Endothelial cell of umbilical vein (primary cell): Measurements from ENCODE around the gene CFAP77.

ENCODE experiments used
- CTCF ChIP-seq, 2 donors: IDR thresholded peaks; 1 replicate in 1 of 2; 2 replicates in 1 of 2; pipeline ENCODE4 v1.5.1; 2011; ENCODE audit warnings: low read length in 2 of 2, mild to moderate bottlenecking in 2 of 2, moderate library complexity in 2 of 2, control low read depth in 1 of 2, inconsistent platforms in 1 of 2, low read depth in 1 of 2; ENCODE audit not compliant: insufficient read depth in 1 of 2; ENCODE audit errors: extremely low read depth in 1 of 2
- EZH2 ChIP-seq: IDR thresholded peaks from 2 replicates; pipeline ENCODE4 v1.6.1; 2012; ENCODE audit warnings: borderline replicate concordance, low read depth, mild to moderate bottlenecking, moderate library complexity, low read length, inconsistent platforms; ENCODE audit not compliant: severe bottlenecking
- FOS ChIP-seq: IDR thresholded peaks from 2 replicates; pipeline ENCODE4 v1.6.1; 2011; ENCODE audit warnings: mild to moderate bottlenecking, low read length, moderate library complexity, borderline replicate concordance; ENCODE audit not compliant: insufficient read depth
- GATA2 ChIP-seq: IDR thresholded peaks from 2 replicates; pipeline ENCODE4 v1.7.0; 2011; ENCODE audit warnings: low read depth, mild to moderate bottlenecking, moderate library complexity, mixed read lengths, low read length; ENCODE audit not compliant: insufficient read length, insufficient read depth
- JUN ChIP-seq: IDR thresholded peaks from 2 replicates; pipeline ENCODE4 v1.6.1; 2011; ENCODE audit warnings: borderline replicate concordance, low read depth; ENCODE audit not compliant: insufficient read length, insufficient read depth
- MAX ChIP-seq: IDR thresholded peaks from 2 replicates; pipeline ENCODE4 v1.6.1; 2011; ENCODE audit not compliant: insufficient read depth, insufficient read length
- MYC ChIP-seq: IDR thresholded peaks from one replicate; pipeline ENCODE4 v1.6.1; 2011; ENCODE audit warnings: mild to moderate bottlenecking, low read depth, low read length
- POLR2A ChIP-seq: IDR thresholded peaks from 2 replicates; pipeline ENCODE4 v1.6.1; 2012; ENCODE audit warnings: low read depth, mild to moderate bottlenecking, control low read depth, low read length
- POLR2AphosphoS5 ChIP-seq: IDR thresholded peaks from 2 replicates; pipeline ENCODE4 v1.6.1; 2012; ENCODE audit warnings: low read depth, mild to moderate bottlenecking, control low read depth, low read length, moderate library complexity; ENCODE audit not compliant: insufficient read depth

- no peak for TF ChIP-seq CTCF (IDR thresholded peaks at IDR 0.05; ENCODE audit: extremely low read depth in 1 of 2, insufficient read depth in 1 of 2, low read depth in 1 of 2, low read length in 2 of 2)
- TF ChIP-seq POLR2A, result no peak
- TF ChIP-seq POLR2AphosphoS5, result no peak
- no peak for TF ChIP-seq EZH2
- TF ChIP-seq MYC, result no peak
- TF ChIP-seq MAX, result no peak
- no peak for TF ChIP-seq GATA2
- no peak for TF ChIP-seq JUN
- no peak for TF ChIP-seq FOS
Measured at GRCh38 chr9:132609184-132609583, 199.2 kb downstream of the CFAP77 start.
